Measurements from ENCODE around the gene CADM1. TPM values are rescaled to one million over a fixed set of nuclear protein-coding genes. Genes with fewer than 3 reads are reported as not detected.

Gene CADM1
- total RNA-seq, 1 donor from 2014 or later, result 41.7 TPM

- TF ChIP-seq CTCF (IDR thresholded peaks at IDR 0.05; ENCODE audit: insufficient read depth, low read length, poor library complexity, severe bottlenecking), result no peak
- Histone ChIP-seq H3K27me3 (ENCODE audit: control insufficient read depth, insufficient read depth, low read length) (no peaks in the 10 kb centered on the region), H3K36me3 (ENCODE audit: control insufficient read depth, insufficient read depth, low read length) (no peaks in the 10 kb centered on the region), H3K4me3 (ENCODE audit: low read depth, low read length) (no peak overlapping the region)
- peak; percentile 9 for DNase-seq (ENCODE audit: low read depth)
Measured at GRCh38 chr11:115126092-115126491, 378.1 kb downstream of the CADM1 start.

- TF ChIP-seq CTCF (IDR thresholded peaks at IDR 0.05; ENCODE audit: insufficient read depth, low read length, poor library complexity, severe bottlenecking), result no peak
Measured at GRCh38 chr11:115124786-115125185, 379.4 kb downstream of the CADM1 start.

GRCh38 chr11:115123641-115124040 is 380.6 kb downstream of the CADM1 start:
- Histone ChIP-seq H3K4me3 (ENCODE audit: low read depth, low read length) (no peak overlapping the region), H3K36me3 (ENCODE audit: control insufficient read depth, insufficient read depth, low read length) (no peaks in the 10 kb centered on the region), H3K27me3 (ENCODE audit: control insufficient read depth, insufficient read depth, low read length) (no peaks in the 10 kb centered on the region)
- no peak for TF ChIP-seq CTCF (IDR thresholded peaks at IDR 0.05; ENCODE audit: insufficient read depth, low read length, poor library complexity, severe bottlenecking)
- no peak for DNase-seq (ENCODE audit: low read depth)

More at GRCh38 chr11:115124786-115125185, 379.4 kb downstream of the CADM1 start:
- Histone ChIP-seq H3K27me3 (ENCODE audit: control insufficient read depth, insufficient read depth, low read length) (no peaks in the 10 kb centered on the region), H3K4me3 (ENCODE audit: low read depth, low read length) (no peak overlapping the region), H3K36me3 (ENCODE audit: control insufficient read depth, insufficient read depth, low read length) (no peaks in the 10 kb centered on the region)
- no peak for DNase-seq (ENCODE audit: low read depth)

- no peak for TF ChIP-seq CTCF (IDR thresholded peaks at IDR 0.05; ENCODE audit: insufficient read depth, low read length, poor library complexity, severe bottlenecking)
- no peaks in the 10 kb centered on the region for H3K36me3 ChIP-seq (ENCODE audit: control insufficient read depth, insufficient read depth, low read length)
- H3K4me3 ChIP-seq (ENCODE audit: low read depth, low read length), result no peak overlapping the region
Measured at GRCh38 chr11:115122274-115122673, 381.9 kb downstream of the CADM1 start.

More at GRCh38 chr11:115122274-115122673, 381.9 kb downstream of the CADM1 start:
- no peak for DNase-seq (ENCODE audit: low read depth)
- no peaks in the 10 kb centered on the region for H3K27me3 ChIP-seq (ENCODE audit: control insufficient read depth, insufficient read depth, low read length)
